NCI-H748 (cell line): ENCODE data around the gene HES1.
A peak's percentile ranks its signal among the peaks of the same experiment; 100 is the strongest.
"Not testable (repeated sequence)": the region's sequence is repeated elsewhere in the genome, so short reads cannot be mapped to it uniquely, and the experiment has no call there.

ENCODE experiments used
- DNase-seq: peaks from one replicate; lab custom pipeline; 2025; ENCODE audit not compliant: unreplicated experiment; lab: John Stamatoyannopoulos, UW

Gene HES1

GRCh38 chr3:194124193-194124592 is 11.8 kb upstream of the HES1 start:
- no peak for DNase-seq

- no peak for DNase-seq
Observed at GRCh38 chr3:194125442-194125841, 10.5 kb upstream of the HES1 start.

GRCh38 chr3:194126790-194127189 is 9.2 kb upstream of the HES1 start:
- no peak for DNase-seq

DNA sequence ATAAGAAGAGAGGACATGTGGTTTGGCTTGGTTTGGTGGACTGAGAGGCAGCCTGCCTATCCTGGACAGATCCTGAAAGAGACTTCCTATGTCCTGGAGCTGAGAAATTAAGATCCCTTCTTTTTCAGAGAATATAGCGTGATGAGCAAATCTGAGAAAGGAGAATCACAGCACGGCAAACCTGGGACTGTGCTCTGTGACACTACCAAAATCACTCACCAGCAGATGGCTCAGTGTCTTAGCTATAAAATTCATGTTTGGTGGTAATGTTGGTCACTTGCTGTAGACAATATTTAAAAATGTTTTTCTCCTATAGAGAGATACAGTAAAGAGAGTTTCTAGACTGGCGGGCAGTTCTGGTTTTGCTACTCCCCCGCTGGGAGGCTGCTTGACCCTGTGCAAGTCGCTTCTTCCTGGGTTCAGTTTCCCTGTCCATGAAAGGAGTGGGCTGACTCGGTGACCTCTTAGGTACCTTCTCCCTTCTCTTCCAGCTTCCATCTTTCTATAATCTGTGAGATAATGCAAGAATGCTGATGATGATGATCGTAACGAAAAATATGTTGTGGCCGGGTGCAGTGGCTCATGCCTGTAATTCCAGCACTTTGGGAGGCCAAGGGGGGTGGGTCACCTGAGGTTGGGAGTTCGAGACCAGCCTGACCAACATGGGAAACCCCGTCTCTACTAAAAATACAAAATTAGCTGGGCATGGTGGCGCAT is 7.6 kb upstream of the HES1 start:
- DNase-seq: no peak

GRCh38 chr3:194128919-194129295 is 7.0 kb upstream of the HES1 start:
- DNase-seq: not testable (repeated sequence)

DNA sequence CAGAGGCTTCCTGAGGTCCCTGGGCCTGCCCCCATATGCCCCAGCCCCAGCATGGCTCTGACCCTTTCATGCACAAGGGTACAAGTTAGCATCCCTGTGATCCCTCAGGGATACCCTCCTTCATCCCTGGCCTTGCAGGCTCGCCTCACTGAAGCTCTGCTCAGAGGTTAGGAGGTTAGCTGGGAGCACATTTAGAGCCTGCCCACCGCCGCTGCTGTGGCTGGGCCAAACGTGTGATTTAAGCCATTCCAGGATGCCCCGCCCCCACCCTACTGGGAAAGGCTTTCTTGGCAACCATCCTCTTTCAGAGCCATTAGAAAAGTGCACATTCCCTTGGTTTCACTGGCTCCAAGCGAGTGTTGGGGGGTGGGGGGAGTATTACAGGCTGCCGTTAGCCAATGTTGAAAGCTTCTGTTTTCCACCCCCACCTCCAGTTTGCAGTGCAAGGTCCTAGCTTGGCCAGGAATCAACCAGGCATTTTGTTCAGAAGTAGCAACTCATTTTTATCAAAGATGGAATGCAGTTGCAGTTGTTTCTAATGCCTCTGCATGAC is 6.3 kb upstream of the HES1 start:
- DNase-seq: no peak

GRCh38 chr3:194130188-194130587 is 5.8 kb upstream of the HES1 start:
- no peak for DNase-seq

DNA sequence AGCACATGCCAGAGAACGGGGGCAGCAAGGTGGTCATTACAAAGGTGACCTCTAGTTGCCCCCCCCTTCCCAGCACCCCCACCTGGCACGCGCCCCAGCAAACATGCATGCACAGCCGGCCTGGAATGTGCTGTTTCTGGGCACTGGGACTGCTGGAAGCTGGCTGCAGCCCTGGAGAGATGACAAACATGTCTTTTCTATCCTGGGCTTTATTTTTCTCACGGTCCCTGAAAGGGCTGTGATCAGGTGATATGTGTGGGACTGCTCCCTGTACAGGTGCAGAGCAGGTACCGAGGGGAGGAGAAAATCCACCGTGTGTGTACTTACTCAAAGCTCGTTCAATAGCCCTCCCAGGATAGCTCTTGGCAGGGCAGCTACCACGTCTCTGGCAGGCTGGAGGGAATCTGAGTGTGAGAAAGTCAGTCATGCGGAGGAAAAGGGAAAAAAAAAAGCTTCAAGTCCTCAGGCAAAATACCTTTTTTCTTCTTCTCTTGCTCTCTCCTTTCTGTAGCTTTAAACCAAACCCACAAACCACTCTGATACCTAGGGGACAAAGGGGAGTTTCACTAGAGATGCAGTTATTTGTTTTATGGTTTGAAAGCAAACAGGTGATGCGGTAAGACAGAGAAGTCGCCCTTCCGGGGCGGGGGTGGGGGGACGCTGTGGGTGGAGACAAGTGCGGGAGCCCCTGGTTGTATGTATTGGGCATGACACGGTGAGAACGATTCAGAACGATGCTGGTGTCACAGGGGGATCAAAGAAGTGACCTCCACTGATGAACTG is 5.0 kb upstream of the HES1 start:
- peak; percentile 88 for DNase-seq

- peak; percentile 4 for DNase-seq
Observed at GRCh38 chr3:194132465-194133286, 3.3 kb upstream of the HES1 start.

DNA sequence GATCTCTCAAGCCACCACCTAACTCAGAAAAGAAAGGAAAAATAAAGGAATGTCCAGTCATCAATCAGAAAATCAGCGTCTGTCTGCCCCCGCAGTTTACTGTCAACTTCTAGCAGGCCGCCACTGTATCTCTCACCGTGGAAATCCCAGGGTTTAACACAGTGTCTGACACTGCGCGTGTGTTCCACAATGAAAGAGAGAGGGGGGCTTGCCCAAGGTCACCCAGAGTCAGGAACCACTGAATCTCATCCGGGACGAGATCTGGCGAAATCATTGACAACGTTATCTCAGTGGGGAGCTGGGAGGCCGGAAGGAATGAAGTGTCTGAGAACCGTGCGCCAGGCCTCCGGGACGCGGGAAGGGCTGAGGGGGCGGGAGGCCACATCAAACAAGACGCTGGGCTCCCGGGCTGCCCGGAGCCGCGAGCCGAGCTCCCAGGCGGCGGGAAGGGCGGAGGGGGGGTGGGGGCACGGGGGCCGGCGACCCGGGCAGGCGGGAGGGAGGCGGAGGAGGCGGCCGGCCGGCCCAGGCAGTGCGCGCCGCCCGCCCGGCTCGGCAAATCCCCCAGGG is 2.2 kb upstream of the HES1 start:
- DNase-seq: peak; percentile 56

DNA sequence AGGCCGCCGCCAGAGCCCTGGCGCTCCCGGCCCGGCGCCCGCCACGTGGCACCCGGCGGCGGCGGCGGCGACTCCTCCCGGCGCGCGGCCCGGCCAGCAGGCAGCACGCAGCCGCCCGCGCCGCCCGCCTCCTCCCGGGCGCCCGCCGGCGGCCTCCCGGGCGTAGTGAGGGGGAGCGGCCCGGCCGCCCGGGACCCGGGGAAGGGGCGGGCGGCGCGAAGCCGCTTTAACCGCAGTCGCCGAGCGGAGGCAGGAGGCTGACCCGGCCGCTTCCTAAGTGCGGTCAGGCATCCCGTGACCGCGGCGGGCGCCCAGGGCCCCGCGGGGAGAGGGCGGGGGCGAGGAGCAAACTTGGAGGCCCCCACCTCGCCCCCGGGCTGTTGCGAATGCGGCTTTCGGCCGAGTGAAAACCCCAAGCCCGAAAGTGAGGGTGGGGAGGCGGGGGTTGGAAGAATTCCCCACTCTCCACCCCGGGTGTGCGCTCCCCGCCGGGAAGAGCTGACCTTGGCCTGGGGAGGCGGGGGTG is 1.7 kb upstream of the HES1 start:
- DNase-seq: peak; percentile 72

GRCh38 chr3:194134757-194135515 is 1.0 kb upstream of the HES1 start:
- peak; percentile 94 for DNase-seq

GRCh38 chr3:194135516-194135805 is 487 bp upstream of the HES1 start:
- peak; percentile 31 for DNase-seq

DNA sequence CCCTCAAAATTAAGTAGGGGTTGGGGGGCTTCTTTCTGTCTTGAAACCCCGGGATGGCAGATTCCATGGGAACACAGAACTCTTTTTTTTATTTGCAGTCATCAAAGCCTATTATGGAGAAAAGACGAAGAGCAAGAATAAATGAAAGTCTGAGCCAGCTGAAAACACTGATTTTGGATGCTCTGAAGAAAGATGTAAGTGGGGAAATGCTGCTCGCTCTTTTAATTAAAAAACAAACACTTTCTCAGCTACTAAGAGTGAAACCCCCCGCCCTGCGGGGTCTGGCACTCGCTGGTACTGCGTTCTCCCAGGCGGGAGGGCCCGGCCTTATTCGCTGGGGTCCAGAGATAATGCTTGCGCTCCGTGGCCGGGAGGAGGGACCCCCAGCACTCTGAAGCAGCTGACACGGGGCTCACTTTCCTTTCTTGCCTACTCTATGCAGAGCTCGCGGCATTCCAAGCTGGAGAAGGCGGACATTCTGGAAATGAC is 615 bp downstream of the HES1 start:
- DNase-seq: peak; percentile 51

DNA sequence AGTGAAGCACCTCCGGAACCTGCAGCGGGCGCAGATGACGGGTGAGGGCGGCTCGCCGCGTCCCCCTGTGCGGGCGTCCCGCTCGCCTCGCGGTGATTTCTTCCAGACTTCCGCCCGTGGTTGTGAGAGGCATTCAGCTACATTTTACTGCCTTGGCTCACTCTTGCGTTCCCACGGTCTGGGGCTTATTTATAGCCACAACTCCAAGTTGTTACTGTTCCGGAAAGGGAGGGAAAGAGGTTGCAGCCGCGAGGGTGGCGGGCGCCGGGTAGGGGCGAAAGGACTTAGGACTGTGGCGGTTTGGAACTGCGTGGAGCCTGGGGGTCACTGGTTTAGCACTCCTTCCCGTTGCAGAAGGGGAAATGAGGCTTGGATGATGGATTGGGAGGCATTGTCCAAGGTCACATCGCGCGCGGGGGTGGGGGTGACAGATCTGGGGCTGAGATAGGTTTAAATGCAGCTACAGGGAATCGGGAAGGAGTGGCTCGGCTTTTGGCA is 1.1 kb downstream of the HES1 start:
- peak; percentile 57 for DNase-seq

GRCh38 chr3:194137506-194138474 is 1.8 kb downstream of the HES1 start:
- DNase-seq: peak; percentile 76

DNA sequence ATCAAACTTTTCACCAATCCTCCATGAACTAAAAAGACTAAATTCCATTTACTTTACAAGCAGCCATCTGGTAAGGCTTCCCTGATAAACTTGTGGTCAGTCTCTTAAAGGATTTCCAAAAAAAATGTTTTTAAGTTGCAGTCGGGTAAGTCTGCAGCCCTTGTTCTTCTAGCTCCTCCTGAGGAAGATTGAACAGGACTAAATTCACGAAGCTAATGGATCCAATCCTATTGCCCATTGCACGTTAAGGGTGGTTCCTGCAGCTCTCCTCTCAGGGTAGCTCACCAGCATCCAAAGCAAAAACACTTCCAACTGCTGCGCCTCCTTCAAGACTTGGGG is 2.8 kb downstream of the HES1 start:
- no peak for DNase-seq

DNA sequence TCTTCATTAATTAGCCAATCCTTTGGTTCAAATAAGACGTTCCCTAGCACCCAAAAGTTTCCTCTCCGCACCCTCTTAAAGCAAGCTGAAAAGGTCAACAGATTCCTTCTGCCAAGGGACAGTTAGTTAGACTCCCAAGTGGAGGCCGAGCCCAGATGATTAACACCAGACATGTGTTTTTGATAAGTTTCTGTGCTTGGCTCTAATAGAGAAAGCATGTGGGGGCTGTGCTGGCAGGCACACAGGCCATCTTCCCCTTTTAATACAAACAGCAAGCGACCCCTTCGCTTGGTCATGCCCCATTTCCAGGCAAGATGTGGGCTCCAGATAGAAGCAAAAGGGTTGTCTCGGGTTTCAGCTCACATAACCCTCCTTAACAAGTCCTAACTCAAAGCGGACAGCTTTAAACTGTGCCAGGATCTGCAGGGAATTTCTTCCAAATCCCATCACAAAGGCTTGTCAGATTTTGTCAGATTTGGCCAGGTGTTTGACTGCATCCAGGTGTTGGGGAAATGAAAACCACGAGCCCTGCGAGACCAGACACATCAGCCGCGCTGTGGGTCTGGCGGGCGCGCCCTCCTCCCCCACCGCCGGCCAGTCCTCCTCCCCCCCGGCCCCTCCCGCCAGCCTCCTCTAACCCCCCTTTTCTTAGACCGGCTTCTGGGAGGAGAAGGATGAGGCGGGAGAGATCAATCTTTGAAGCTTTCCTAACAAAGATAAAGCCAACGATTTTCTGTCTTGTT is 3.3 kb downstream of the HES1 start:
- DNase-seq: peak; percentile 41
